Ammon's horn (tissue), 1 donor: ENCODE data around the gene PWWP3B.
A peak's percentile ranks its signal among the peaks of the same experiment; 100 is the strongest.
"Not testable (repeated sequence)": the region's sequence is repeated elsewhere in the genome, so short reads cannot be mapped to it uniquely, and the experiment has no call there.

Source experiments
- DNase-seq: peaks from one replicate; pipeline ENCODE4 v3.0.0-alpha.2; 2016; ENCODE audit warnings: low spot score

Gene PWWP3B

DNA sequence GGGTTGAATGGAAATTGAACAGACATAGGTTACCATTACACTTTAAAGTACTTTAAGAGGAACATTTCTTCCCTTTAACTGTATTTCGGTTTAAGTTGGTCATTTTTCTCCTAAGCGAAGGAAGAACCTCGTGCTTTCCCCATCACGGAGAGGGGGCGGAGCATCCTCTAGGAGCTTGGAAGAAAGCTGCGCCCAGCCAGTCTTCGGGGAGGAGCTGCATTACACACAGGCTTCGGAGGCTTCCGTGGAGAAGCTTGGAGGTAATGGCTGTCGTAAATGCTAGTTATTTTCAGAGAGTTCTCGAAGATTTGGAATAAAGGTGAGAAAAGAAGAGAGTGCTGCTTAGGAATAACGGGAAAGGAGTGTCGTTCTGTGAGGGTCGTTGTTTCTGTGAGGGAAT is at the start of gene PWWP3B:
Gene PWWP3B (plus strand): TSS at position 199 of the 400 bp plus-strand sequence. CDS start 37,128 bp downstream, outside the sequence.
- DNase-seq: peak; percentile 21

DNA sequence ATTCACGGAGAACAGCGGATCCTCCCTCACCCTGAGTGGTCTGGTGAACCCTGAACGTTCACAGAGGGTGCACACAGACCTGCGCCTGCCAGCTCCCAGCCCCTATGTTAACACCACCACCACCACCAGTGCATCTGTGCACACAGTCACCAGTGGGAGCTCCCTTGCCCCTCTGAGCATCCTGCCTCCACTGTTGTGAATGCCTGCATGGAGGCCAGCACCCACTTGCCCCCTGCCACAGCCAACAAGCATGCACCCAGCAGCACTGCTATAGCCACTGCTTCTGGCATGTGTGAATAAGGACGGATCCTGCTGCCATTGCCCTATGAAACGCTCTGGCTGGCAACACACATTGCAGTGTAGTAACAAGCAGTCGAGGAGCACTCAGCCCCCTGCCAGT is 29.1 kb upstream of the PWWP3B start:
- DNase-seq: no peak

- DNase-seq: no peak
Observed at GRCh38 chrX:106144755-106145639, 23.1 kb upstream of the PWWP3B start.

- no peak for DNase-seq
Observed at GRCh38 chrX:106150701-106151100, 17.4 kb upstream of the PWWP3B start.

DNA sequence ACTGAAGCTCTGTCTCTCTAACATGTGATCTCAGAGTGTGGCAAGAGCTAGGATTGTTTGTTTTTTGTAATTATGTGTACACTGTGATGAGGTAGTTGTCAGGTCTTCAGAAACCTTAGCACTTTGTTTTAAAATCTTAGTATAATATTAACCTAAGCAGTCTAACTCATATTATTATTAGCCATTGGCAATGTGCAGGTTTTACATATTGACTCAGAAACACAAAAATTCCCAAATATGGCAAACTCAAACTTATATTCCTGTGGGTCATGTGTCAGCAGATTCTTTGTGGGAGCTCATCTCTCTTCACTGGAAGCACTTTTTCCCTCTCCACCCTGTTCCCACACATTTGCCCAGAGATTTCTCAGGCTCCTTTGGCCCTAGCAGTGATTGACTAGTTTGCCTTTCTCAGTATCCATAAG is 8.2 kb upstream of the PWWP3B start:
- no peak for DNase-seq

DNA sequence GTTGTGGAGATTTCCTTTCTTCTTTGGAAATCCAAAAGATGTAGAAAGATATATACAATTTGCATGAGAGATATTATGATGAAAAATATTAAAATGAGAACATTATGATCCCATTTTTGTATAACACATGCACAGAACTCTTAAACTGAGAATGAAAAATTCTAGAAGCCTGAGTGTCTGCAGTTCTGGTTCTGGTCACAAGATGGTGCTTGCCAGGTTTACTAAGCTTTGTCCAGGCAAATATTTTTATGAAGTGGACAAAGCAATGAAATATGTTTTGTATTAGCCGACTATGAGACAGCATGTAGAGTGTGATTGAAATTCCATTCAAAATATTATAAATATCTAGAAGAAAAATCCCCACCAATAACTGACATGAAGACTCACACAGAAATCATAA is 2.2 kb downstream of the PWWP3B start:
- DNase-seq: no peak

GRCh38 chrX:106171293-106171820 is 3.3 kb downstream of the PWWP3B start:
- no peak for DNase-seq

GRCh38 chrX:106177106-106177981 is 9.2 kb downstream of the PWWP3B start:
- DNase-seq: peak; percentile 72

GRCh38 chrX:106177982-106178321 is 9.8 kb downstream of the PWWP3B start:
- no peak for DNase-seq

- DNase-seq: peak; percentile 17
Observed at GRCh38 chrX:106178826-106179225, 10.7 kb downstream of the PWWP3B start.

- not testable (repeated sequence) for DNase-seq
Observed at GRCh38 chrX:106183685-106184084, 15.6 kb downstream of the PWWP3B start.

DNA sequence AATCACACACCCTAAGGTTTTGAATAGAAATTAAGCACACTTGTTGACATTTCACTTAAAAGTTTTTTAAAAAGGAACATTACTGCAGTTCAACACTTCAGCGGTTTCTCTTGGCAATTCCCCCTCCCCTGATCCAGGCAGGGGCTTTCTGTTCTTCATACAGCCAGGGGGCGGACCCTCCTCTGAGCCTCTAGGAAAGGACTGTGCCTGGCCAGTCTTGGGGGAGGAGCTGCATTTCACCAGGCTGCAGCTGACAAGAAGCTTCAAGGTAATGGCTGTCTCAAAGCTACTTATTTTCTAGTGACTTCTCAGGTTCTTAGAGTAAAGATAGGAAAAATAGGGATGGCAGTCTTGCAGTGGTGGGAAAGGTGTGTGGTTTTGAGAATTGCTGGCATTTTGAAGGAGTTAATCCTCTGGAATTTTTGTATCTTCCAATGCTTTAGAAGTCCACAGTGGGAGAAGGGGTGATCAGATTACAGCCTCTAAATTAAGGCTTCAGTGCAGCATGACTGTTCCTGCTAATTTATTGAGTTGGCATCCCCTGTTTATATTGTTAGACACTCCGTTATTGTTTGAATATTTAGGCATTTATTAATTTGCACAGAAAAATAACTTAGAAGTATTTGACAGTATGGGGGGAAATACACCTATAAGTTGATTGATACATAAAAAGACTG is 33.5 kb downstream of the PWWP3B start:
- DNase-seq: no peak

- no peak for DNase-seq
Observed at GRCh38 chrX:106203315-106203714, 35.2 kb downstream of the PWWP3B start.

- DNase-seq: no peak
Observed at GRCh38 chrX:106208154-106208553, 40.0 kb downstream of the PWWP3B start.
